HG03196 (cell line): Measurements from ENCODE around the gene PKNOX2.

Source experiments
- ATAC-seq: cut with Tn5 transposase; IDR thresholded peaks from one replicate; pipeline ENCODE4 v1.9.1; 2021; ENCODE audit not compliant: unreplicated experiment

The PKNOX2 gene

DNA sequence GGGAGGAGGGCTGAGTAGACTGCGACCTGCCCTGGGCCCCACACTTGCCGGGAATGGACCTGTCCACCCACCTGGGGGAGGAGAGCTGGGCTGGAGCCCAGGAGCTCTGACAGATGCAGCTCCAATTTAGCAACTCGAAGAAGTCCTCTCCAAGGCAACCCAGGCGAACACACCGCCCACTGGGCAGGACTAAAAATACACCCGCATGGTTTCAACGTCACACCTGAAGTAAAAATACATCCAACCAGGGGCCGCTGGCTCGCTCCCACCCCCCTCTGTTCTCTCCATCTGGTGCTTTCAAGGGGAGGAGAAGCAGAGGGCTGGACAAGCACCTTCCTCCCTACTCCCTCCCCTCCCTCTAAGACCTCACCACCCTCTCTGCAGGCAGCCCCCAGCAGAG lies 211.6 kb downstream of the PKNOX2 start:
- ATAC-seq, result no peak

DNA sequence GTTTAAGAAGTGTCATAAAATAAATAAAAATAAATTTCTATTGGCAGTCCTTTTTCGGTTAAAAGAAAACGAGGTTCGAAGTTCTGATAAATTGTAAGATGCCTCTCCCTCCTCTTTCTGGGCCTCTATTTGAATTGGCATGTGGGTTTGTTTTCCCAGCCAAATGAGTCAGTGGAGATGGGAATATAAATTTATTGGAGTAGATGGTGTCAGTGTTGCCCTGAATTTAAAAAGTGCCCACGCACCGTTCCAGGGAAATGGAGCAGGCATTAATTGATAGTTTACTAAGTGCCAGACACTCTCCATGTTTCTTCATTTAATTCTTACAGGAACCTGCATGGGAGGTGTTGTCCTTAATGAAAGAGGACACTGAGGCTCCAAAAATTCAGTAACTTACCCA lies 212.3 kb downstream of the PKNOX2 start:
- ATAC-seq, result no peak

DNA sequence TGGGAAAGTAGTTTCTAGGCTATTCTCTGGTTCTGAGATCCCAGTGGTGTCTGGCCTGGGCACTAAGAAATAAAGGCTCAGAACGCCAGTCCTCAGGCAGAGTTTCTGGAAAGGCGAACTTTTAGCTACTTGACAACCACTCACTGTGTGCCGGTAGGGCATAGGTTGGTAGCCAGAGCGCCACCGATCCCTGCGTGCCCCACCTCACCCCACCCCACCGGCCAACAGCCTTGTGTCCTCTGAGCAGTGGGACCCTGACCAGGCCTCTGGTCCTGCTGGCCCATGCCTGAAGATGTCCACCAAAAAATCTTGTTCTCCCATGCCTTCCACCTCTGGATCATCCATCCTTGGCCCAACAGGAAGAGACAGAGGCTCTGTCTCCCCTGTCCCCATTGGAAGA lies 213.5 kb downstream of the PKNOX2 start:
- ATAC-seq, result no peak

DNA sequence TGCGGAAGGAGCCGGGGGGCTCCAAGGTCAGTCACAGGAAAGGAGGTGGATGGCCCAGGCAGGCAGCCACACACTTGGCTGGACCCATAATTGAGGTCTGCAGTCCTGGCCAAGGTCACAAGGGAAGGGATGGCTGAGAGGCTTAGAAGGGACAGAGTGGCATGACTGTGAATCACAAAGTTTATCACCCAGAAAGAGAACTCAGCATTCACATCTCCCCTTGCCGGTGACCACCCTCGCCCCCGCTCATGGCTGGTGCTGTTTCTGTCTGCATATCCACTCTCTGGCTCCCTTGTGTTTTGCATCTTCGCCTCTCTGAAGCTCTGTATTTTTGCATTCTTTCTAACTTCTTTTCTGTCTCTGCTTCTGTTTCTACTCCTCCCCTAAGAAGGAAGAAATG lies 214.0 kb downstream of the PKNOX2 start:
- ATAC-seq, result no peak

DNA sequence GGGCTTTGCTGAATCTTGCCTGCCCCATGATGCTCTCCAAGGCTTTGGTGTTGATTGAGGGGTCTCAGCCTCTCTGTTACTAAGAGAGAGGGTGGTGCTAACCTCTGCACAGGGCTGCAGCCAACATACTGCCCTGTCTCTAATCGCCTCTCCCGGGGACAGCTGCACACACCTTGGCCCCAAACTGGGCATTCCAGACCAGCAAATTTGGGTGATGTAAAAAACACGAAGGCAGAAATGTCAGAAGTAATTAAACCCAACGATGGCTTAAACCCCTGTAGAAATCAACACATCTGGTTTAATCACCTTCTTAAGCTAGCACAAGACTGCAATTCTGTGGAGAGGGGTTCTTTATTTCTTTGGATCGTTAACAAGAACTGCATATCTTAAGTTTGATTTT lies 215.0 kb downstream of the PKNOX2 start:
- no peak for ATAC-seq

DNA sequence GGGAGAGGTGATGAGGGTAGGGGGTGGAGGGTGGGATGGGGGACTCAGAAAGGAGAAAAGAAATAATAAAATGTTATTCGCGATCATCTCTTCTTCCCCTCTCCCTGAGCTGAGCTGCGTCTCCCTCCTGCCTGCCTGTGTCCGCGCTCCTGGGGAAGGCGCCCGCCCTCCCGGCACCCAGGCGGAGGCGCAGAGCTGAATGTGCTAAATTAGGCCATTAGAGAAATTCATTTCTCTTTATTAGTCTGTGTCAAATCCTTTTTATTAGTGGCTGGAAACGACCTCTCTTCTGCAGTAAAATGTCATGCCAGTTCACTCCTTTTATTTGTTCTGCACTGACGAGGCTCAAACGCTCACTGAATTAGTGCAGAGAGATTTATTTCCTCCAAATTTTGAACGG lies 215.4 kb downstream of the PKNOX2 start:
- ATAC-seq, result no peak

DNA sequence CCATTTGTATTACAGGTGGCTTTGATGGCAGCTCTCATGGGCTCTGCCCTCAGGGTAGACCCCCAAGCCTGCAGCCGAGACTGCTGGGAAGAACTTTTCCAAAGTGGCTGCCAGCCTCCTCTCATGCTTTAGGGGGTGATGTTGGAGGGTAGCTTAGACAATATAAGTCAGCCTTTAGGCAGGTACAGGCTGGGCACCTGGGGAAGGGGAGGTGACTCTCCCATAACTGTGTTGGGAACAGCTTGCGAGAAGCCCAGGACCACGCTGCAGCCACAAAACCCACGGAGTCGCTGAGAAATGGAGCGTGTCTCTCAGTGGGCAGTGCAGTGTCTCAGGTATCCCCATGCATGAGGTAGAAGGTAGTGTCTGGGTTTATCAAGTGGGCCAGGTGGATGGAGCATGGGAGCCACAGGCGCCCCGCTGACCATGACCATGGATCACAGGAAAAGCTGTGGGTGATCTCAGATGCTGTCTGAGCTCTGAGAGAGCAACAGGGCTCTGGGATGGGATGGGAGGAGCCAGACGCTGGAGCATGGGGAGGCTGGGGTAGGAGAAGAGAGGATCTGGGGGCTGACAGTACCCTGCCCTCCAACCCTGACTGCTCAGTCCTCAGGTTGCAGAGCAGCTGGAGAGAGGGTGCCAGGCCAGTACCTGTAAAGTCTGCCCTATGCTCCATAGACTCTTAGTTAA lies 216.3 kb downstream of the PKNOX2 start:
- no peak for ATAC-seq

DNA sequence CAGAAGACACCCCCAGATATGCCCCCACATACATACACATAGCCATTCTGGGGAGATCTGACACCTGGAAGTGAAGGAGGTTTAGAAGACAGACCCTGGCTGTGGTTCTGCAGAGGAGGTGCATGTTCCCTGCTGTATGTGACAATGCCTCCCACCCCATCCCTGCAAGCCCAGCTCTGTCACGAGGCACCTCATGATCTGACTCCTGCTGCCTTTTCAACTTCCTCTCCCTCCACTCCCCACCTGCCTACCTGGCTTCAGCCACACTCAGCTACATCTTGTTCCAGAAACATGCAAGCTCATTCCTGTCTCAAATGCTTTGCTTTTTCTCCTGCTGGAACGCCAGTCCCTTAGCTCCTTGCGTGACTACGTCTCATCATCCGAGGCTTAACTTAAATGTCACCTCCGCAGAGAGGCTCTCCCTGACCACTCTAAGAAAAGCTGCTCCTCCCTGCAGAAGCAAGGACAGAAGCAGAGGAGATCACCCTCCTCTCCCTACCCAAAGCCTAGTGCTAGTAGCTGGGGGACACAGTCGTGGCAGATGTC lies 217.0 kb downstream of the PKNOX2 start:
- ATAC-seq, result no peak

DNA sequence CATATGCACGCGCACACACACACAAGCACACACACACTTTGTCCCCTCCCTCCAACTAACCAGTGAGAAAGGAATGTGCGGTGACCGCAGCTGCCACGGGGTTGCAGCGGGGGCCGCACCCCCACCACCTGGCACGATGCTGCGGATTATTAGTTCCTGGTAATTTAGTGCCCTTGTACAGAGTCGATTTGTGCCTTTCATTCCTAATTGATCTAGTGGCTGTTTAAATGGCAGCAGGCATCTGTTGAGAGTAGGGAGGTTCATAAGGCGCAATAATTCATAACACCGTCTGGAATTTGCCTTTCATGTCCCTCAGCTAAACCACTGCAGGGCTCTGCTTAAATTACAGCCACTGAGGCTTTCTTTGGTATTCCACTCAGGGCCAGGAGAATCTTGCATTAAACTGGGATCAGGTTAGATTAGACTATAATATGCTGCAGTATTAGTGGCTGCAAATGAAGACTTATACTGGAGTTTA lies 217.8 kb downstream of the PKNOX2 start:
- no peak for ATAC-seq

DNA sequence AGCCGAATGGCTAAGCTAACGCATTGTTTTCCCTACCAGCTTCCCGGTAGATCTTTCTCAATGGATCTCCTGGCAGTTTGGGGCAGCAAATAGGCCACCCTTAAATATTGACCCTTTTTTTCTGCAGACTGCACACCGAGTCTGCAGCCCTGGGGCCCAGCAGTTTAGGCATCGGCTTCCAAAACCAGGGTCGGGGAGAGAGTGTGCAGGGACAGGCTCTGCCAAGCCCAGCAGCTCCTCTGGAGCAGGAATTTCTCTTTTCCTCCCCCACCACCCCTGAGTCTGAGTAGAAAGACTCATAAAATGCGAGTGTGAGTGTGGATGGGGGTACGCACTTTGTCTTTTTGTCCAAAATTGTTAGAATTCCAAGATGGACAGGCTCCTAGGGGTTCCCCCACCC lies 218.3 kb downstream of the PKNOX2 start:
- ATAC-seq, result no peak

DNA sequence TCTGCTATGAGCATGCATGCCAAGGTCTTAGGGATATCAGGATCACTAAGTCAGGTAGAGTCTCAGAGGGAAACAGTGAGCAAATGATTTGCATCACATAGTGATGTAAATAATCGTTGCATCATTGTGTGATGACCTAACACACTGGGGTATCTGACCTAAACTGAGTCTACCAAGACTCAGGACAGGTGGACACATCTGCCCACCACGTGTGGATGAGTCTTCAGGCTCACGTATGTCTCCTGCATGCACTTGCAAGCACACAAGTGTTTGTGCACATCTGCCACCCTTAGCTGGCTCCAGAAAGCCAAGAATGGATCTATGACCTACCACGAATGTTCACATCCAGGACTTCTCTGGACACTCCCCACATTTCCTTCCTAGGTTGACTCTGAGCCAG lies 220.3 kb downstream of the PKNOX2 start:
- no peak for ATAC-seq

DNA sequence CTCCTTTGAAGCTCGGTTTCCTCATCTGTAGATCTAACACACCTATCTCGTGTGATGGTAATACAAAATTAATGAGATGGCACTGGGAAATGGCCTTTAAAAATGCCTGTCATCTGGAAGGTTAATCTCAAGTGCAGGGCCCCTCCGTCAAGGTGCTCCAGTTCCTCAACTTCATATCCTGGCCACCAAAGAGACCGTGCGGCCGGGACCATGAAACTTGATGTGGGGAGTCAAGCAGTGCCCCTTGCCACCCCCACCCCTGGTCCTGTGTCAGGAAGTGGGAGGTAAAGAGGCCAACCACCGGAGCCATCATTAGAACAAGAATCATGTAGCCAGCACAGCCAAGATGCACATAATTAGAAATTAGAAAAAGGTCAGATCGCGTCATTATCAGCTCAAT lies 223.3 kb downstream of the PKNOX2 start:
- ATAC-seq, result no peak

DNA sequence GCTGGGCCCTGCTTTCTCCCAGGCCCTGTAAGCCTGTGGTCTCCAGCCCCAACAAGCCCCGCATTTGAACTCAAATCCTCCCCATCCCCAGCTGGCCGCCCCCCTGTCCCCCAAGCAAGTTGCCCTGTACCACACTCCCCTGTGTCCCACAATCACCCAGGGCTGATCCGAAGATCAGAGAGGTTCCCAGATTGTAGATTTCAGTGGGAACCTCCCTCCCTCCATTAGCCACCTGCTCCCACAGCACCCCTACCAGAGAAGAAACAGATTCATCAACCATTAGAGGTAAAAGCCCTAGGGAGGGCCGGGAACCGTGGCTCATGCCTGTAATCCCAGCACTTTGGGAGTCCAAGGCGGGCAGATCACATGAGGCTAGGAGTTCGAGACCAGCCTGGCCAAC lies 224.1 kb downstream of the PKNOX2 start:
- ATAC-seq, result no peak

DNA sequence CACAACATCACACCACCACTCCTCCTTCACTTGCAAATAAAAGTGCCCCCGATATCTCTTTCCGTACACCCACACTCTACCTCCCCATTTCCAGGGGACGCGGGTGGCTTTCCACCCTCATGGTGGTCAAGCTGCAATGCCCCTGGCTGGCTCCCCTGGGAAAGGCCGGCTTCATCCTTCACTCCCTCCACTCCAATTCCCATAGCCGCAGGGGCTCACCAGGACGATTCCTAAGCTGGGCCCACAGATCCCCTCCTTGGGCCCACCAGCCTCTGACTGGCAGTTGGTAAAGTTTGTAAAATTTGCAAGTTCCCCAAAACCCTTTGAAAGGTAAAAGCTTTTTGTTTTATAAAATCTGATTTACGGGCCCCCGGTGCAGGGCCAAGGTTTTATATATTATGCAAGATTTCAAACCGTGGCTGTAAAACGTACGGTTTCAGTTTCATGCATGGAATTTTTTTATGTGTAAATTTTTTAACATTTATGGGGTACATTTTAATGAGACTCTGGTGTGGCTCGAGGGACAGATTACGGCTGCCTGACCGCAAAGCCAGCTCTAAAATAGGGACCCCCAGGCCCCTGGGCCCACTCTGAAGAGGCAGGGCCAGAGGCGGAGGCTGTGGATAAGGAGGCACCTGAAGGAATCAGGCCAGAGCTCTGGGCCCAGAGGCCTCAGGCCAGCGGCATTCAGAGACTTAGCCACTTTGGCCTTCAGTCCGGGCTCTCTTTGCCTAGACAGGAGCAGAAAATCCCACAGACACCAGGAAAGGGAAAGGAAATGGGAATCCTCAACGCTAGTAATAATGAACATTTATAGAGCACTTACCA lies 225.0 kb downstream of the PKNOX2 start:
- ATAC-seq, result no peak

DNA sequence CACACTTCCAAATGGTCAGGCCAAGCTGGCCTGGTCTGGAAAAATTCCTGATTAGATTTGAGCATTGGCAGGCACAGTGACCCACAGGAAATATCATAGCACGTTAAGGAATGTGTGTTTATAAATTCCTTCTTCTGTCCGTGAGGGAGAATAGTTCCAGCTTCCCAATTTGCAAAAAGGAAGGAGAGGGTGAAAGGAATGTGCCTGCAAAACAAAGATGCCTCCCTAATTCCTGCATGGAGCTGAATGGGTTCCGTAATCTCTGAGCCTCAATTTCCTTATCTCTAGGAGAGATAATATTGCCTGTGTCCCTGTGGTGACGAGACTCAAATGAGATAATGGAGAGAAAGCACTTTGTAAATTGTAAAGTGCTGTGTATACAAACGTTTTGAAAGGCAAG lies 226.4 kb downstream of the PKNOX2 start:
- no peak for ATAC-seq

DNA sequence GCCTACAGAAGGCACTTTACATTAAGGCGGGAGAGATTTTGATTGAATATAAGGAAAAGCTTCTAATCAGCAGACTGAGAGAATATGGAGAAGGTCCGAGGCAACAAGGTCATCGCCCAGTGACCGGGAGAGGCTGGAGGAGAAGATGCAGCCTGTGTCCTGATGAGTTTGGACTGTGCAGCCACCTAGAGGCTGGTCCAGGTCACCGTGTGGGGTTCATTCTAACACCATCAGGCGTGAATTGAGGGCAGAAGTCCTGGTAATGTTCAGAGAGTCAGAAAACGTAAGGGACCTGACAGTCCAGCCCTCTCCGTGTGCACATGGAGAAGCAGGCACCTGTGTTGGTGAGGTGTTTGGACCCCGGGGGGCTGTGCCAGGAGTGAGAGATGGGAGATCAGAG lies 228.8 kb downstream of the PKNOX2 start:
- ATAC-seq, result no peak

DNA sequence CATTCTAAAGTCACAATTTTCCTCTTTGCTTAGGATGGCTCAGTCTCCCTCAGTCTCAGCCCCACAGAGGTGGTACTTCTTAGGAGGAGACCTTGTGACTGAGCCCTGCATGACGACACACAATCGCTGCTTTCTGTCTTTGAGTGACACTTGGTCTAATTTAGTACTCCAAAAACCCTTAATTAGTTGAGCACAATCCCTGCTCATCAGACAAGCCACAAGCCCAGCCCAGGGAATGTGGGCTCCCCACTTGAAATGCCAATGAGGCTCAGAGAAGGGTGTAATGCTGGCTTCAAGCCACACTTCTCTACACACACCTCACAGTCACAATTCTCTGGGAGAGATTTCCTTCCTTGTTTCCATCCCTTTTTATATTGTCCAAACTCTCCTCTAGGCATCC lies 229.7 kb downstream of the PKNOX2 start:
- no peak for ATAC-seq

DNA sequence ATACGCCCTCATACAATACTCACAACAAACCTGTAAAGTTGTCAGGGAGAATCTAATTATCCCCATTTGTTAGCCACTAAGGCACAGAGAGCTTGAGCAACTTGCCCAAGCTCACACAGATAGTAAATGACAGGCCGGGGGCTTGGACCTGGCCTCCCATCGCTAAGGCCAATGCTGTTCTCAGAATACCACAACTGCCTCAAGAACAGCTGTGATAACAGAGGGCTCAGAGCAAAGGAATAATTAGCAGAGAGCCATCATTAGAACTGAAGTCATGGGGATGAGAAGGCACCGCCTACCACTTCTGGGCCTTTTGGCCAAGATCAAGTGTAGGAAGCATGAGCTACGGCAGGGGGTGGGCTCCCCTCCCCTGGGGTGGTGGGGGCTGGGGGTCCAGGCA lies 232.9 kb downstream of the PKNOX2 start:
- no peak for ATAC-seq

DNA sequence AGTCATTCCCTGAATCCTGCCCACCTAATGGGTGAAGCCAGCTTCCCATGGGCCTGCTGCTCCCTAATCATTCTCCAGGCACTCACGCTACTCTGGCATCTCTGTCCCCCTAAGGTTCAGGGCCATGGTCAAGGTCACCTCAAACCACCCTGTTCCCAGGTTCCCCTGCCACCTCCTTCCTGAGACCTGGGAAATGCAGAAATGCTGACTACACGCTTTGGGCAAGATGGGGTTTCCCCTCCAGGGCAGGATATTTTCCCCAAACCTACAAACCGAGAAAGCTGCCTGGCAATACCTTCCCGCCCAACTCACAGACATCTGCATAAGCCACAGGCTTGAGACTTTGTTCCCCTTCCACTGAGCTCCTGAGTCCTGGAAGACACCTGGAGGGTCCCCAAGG lies 233.9 kb downstream of the PKNOX2 start:
- no peak for ATAC-seq

DNA sequence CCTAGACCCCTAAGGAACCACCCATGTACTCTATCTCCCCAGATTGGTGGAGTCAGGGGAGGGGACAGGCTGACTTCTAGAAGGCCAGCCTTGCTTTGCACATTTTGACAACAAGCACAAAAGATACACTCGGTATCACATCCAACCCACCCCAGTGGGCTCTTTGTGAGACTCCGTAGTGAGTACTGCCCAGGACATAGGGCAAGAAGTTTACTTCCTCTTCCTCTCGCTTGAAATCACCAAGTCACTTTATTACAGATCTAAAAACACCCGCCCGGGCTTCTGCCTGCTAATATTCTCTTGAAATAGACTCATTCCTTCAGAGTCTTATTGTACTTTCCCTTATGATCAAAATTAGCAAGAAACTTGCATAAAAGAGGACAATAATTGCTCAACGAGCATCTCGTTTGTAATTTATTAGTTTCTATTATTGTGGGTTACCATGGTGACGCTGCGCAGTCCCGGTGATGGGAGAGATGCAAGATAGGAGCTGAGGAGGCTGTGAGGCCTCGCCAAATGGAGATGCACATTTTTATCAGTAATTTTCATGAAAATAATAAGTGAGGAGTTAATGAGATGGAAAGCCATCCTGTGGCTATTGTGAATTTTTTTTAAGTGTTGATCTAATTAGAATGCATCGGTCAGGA lies 234.6 kb downstream of the PKNOX2 start:
- ATAC-seq, result no peak

DNA sequence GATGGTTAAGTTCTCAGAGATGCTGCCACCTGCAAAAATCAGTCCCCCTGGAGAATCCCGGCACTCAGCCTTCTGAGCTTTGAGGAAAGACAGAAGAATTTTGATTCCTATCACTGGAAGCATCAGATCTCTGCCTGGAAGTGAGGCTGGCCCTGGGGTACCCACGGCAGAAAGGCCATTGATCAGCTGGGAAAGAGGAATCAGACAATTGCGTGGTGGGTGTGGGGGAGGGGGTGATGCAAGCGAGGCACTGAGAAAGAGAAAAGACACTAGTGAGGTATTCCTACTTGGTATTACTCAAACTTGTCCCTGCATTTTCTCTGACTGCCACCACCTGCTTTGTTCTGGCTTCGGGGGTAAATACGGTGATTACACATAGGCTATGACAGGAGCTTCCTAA lies 235.4 kb downstream of the PKNOX2 start:
- no peak for ATAC-seq

DNA sequence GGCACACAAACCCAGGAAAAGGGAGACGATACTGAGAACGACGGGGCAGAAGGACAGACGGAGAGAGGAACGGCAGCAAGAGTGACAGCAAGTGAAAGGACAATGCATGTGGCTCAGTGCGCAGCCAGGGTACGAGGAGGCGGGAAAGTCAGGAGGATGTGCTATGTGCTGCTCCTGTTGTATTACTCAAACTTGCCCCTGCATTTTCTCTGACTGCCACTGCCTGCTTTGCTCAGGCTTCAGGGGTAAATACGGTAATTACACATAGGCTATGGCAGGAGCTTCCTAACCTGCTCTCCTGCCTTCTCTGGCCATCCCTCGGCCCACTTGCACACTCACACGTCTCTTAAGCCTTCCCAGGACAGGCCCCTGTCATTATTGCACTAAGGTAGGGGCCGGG lies 236.7 kb downstream of the PKNOX2 start:
- ATAC-seq, result no peak
